Mesodermal cell (in vitro differentiated cells): ENCODE results near the gene CCDC88C.
"Not testable (repeated sequence)": the region's sequence is repeated elsewhere in the genome, so short reads cannot be mapped to it uniquely, and the experiment has no call there.

Experiments used
- H3K27ac ChIP-seq: 2 replicates; pipeline ENCODE4 v1.7.0; 2013; ENCODE audit warnings: mild to moderate bottlenecking, low read depth, low read length, moderate library complexity; ENCODE audit not compliant: severe bottlenecking
- H3K36me3 ChIP-seq: 2 replicates; pipeline ENCODE4 v1.7.1; 2013; ENCODE audit warnings: mild to moderate bottlenecking, low read length, moderate library complexity; ENCODE audit not compliant: control insufficient read depth, insufficient read depth
- H3K4me1 ChIP-seq: one replicate; pipeline ENCODE4 v1.7.1; 2013; ENCODE audit warnings: mild to moderate bottlenecking, low read length; ENCODE audit not compliant: insufficient read depth, control insufficient read depth, poor library complexity, severe bottlenecking
- H3K4me3 ChIP-seq: 2 replicates; pipeline ENCODE4 v1.7.0; 2013; ENCODE audit warnings: low read length, control low read depth, mild to moderate bottlenecking; ENCODE audit not compliant: insufficient read depth, poor library complexity, severe bottlenecking; ENCODE audit errors: extremely low read depth
- H3K9me3 ChIP-seq: 2 replicates; pipeline ENCODE4 v1.7.1; 2013; ENCODE audit warnings: mild to moderate bottlenecking, low read length, moderate library complexity; ENCODE audit not compliant: control insufficient read depth
- WGBS, 2 experiments: methylation state at CpG; one replicate each; pipeline ENCODE4 v1.1.5; 2013; ENCODE audit warnings: missing lambda C conversion rate in 2 of 2; ENCODE audit not compliant: insufficient coverage in 2 of 2; 5-methylcytosine and 5-hydroxymethylcytosine counted together

CCDC88C gene

DNA sequence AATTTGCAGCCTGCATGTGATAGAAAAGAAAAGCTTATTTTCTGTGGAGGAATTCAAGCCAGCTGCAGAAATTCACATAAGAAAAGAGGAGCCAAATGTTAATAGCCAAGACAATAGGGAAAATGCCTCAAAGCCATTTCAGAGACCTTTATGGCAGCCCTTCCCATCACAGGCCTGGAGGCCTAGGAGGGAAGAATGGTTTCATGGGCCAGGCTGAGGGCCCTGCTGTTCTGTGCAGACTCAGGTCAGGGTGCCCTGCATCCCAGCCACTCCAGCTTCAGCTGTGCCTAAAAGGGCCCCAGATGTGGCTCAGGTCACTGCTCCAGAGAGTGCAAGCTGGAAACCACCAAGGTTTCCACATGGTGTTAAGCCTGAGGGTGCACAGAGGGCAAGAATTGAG lies 21.2 kb upstream of the CCDC88C start:
- Histone ChIP-seq H3K4me3 (no peak overlapping the region), H3K4me1 (no peaks in the 10 kb centered on the region), H3K9me3 (peaks cover 12% of the 10 kb centered on the region), H3K36me3 (no peaks in the 10 kb centered on the region), H3K27ac (no peak overlapping the region)

DNA sequence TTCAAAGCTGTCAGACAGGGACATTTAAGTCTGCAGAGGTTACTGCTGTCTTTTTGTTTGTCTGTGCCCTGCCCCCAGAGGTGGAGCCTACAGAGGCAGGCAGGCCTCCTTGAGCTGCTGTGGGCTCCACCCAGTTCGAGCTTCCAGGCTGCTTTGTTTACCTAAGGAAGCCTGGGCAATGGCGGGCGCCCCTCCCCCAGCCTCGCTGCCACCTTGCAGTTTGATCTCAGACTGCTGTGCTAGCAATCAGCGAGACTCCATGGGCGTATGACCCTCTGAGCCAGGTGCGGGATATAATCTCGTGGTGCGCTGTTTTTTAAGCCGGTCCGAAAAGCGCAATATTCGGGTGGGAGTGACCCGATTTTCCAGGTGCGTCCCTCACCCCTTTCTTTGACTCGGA lies 18.6 kb upstream of the CCDC88C start:
- not testable (repeated sequence) for H3K36me3 ChIP-seq, H3K4me1 ChIP-seq, H3K4me3 ChIP-seq, H3K27ac ChIP-seq
- WGBS, 2 experiments, result 84 to 90% methylated on average over 12 to 16 of the region's 16 CpGs
- H3K9me3 ChIP-seq, result peaks cover 12% of the 10 kb centered on the region

DNA sequence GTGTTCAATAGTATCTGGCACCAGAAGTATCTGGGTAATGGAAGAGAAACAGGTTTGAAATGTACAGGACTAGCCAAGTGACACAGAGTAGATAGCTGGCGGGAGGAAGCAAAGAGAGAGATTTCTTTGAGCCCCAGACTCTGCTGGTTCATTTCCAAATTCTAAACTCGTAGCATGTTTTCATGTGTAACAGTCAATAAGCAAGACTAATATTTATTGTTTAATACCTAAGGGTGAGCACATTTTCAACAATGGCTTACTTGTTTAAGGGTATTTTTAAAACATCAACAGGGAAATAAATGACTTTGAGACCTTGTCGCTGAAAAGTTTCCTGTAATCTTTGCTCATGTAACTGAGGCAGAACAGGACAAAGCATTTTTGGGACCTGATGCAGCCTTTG lies 11.8 kb upstream of the CCDC88C start:
- no peaks in the 10 kb centered on the region for H3K9me3 ChIP-seq
- WGBS, 2 experiments, result 83 to 100% methylated on average over 1 to 2 of the region's 3 CpGs
- no peaks in the 10 kb centered on the region for H3K36me3 ChIP-seq
- H3K27ac ChIP-seq, result no peak overlapping the region
- H3K4me1 ChIP-seq, result no peaks in the 10 kb centered on the region
- no peak overlapping the region for H3K4me3 ChIP-seq

DNA sequence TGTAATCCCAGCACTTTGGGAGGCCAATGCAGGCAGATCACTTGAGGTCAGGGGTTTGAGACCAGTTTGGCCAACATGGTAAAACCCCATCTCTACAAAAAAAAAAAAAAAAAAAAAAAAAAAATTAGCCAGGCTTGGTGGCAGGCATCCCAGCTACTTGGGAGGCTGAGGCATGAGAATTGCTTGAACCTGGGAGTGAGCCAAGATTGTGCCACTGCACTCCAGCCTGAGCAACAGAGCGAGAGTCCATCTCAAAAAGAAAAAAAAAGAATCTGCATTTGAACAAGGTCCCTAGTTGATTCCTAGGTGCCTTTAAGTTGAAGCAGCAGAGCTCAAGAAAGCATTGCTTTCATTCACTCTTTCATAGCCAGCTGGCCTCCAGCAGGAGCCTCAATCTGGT lies 11.3 kb upstream of the CCDC88C start:
- H3K27ac ChIP-seq, H3K4me1 ChIP-seq, H3K9me3 ChIP-seq, H3K36me3 ChIP-seq, H3K4me3 ChIP-seq: not testable (repeated sequence)
- WGBS, 2 experiments, result 86 to 88% methylated on average over 1 of the region's 1 CpG

DNA sequence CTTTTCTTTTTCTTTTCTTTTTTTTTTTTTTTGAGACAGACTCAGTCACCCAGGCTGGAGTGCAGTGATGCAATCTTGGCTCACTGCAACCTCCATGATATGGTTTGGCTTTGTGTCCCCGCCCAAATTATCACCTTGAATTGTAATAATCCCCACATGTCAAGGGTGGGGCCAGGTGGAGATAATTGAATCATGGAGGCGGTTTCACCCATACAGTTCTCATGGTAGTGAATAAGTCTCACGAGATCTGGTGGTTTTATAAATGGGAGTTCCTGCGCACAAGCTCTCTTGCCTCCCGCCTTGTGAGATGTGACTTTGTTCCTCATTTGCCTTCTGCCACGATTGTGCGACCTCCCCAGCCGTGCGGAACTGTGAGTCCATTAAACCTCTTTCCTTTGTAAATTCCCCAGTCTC lies 7.9 kb upstream of the CCDC88C start:
- H3K9me3 ChIP-seq, H3K4me1 ChIP-seq, H3K36me3 ChIP-seq, H3K27ac ChIP-seq, H3K4me3 ChIP-seq: not testable (repeated sequence)
- WGBS, 2 experiments, result 90 to 100% methylated on average over 2 to 4 of the region's 9 CpGs

DNA sequence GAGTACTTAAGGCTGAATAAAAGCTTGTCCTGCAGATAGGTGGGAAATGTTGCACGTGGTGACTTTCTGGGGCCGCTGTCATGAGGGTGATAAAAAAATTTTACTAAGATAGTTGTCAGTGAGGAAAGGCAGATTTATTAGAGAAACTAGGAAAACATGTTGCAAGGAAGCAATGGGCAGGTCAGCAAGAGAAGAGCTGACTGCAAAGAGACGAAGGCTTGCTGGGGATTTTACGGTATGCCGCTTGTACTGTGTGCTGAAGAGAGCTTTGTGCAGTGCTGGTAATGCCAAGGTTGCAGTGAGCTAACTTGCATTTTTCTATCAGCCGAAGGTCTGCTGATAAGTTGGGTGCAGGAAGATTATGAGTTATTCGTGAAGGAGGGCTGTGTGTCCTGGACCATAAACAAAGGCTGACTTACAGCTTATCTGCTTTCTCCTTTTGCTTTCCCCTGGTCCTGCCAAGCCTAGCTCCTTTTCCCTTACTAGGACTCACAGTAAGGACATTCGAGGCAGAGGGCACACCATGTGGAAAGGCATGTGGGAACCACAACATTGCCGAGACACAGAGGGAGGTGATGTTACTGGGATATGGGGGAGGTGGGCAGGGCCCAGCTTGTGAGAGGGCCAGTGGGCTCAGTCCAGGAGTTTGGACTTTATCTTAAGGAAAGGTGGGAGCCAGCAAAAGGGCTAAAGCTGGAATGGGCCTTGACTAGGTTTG lies 7.4 kb upstream of the CCDC88C start:
- Histone ChIP-seq H3K4me3 (no peak overlapping the region), H3K9me3 (no peaks in the 10 kb centered on the region), H3K4me1 (peaks cover 4% of the 10 kb centered on the region), H3K27ac (no peak overlapping the region), H3K36me3 (no peaks in the 10 kb centered on the region)
- 95 to 98% methylated on average over 7 to 8 of the region's 9 CpGs for WGBS, 2 experiments

DNA sequence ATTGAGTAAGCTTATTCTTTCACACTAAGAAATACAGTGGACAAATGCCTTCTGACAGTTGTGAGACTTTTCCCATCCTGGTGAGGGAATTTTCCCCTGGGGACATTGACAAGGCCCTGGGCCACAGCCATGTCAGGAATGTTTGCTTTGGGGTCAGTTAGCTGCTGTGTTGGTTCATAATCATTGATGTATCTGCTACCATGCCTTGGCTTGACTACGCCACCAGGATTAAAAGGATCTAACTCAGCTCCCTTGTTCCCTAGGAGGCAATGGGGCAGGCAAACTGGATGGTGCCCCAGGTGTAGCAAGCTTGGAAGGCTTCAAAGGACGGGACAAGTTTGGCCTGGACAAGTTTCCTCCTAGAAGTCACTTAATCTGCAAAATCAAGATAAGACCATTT lies 3.1 kb upstream of the CCDC88C start:
- no peak overlapping the region for H3K27ac ChIP-seq
- no peaks in the 10 kb centered on the region for H3K9me3 ChIP-seq
- peaks cover 11% of the 10 kb centered on the region for H3K4me1 ChIP-seq
- no peak overlapping the region for H3K4me3 ChIP-seq
- 100% methylated on average over 1 to 2 of the region's 2 CpGs for WGBS, 2 experiments
- no peaks in the 10 kb centered on the region for H3K36me3 ChIP-seq

DNA sequence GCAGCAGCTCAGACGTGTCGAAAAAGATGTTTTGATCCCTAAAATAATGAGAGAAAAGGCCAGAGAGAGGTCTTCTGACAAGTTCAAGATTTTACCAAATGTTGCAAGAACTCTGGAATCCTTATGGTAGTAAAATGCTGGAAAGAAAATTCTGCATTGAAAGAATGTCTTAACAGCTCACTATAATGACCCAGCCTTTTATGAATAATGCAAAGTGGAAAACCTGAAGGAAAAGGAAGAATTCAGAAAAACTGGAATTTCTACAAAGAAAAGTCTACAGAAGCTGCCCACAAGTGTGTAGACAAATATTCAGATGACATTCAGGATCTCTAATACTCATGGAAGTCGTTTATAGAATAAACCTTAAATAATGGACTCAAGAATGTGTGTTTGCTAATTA lies 1.8 kb upstream of the CCDC88C start:
- H3K27ac ChIP-seq, result no peak overlapping the region
- 64% methylated on average over 2 of the region's 3 CpGs; no CpG with 5 or more reads in 1 of the 2 experiments for WGBS, 2 experiments
- H3K9me3 ChIP-seq, result no peaks in the 10 kb centered on the region
- peaks cover 14% of the 10 kb centered on the region for H3K4me1 ChIP-seq
- no peak overlapping the region for H3K4me3 ChIP-seq
- H3K36me3 ChIP-seq, result no peaks in the 10 kb centered on the region

DNA sequence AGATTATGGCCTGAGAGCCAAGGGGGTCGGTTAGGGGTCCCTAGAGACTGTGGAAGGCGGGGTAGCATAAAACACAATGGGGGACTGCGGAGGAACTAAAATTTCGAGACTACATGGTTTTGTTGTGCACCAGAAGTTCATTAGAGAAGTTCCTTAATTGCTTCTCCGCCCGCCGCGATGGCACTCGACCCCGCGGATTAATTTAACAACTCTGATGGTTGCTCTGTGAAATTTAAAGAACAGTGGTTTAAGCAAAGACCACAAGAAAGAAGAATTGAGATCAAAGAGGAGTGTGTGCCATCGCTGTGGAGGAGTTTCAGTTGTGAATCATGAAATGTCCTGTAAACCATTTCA lies 1.4 kb upstream of the CCDC88C start:
- no peak overlapping the region for H3K27ac ChIP-seq
- H3K36me3 ChIP-seq, result peaks cover 2% of the 10 kb centered on the region
- H3K4me3 ChIP-seq, result no peak overlapping the region
- H3K4me1 ChIP-seq, result peaks cover 14% of the 10 kb centered on the region
- WGBS, 2 experiments, result 69 to 71% methylated on average over 11 to 12 of the region's 12 CpGs
- no peaks in the 10 kb centered on the region for H3K9me3 ChIP-seq

DNA sequence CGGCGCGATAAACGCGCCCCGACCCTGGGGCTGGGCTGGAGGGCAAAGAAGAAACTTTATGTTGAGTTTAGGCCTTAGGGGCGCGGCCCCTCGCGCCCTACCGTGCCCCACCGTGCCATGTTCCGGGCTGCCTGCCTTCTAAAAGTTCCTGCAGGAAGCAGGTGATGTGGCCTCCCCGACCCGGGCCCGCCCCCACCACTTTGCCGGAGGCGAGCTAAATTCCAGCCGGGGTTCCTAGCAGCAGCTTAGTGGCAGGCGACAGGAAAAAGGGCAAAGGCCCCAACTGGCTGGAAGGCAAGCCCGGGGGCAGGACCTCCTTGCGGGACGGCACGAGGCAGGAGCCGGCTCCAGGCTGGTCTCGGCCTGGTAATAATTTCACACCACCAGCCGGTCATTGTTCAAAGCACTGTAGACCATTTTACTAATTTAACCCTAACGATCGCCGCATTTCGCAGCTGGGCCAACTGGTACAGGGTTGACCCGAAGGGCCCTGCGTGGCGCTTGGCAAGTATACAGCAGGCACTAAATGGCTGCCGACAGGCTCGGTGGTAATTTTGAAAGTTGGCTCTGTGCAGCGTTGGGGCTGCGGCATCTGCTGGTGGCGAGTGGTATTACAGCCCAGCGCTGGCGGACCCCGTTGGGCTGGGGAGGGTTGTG lies 895 bp upstream of the CCDC88C start:
- Histone ChIP-seq H3K36me3 (peaks cover 3% of the 10 kb centered on the region), H3K27ac (no peak overlapping the region), H3K4me3 (peak overlapping the region; percentile 24), H3K9me3 (no peaks in the 10 kb centered on the region), H3K4me1 (peaks cover 14% of the 10 kb centered on the region)
- 3 to 4% methylated on average over 32 to 39 of the region's 42 CpGs for WGBS, 2 experiments

DNA sequence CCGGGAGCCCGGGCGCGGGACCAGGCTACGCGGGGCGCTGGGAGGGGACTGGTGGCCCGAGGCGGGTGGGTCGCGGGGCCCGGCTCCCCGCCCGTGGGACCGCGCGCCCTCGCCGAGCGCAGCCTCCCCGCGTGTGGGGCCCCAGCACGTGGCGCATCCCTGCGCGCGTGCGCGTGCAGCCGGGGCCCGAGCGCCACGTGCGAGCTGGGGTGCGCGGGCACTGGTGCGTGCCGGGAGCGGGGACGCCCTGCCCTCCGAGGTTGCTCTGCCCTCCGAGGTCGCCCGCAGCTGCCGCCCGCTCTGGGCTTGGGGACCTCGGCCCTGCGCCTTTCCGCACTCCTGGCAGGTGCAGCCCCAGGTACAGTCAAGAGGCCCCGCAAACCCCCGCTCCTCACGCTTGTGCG lies 365 bp upstream of the CCDC88C start:
- H3K4me1 ChIP-seq, result peaks cover 14% of the 10 kb centered on the region
- 0 to 2% methylated on average over 39 to 47 of the region's 53 CpGs for WGBS, 2 experiments
- H3K9me3 ChIP-seq, result no peaks in the 10 kb centered on the region
- H3K36me3 ChIP-seq, result peaks cover 3% of the 10 kb centered on the region
- peak overlapping the region; percentile 24 for H3K4me3 ChIP-seq
- no peak overlapping the region for H3K27ac ChIP-seq
